Neural cell (in vitro differentiated cells): Measurements from ENCODE around the gene VAV3. TPM values are rescaled to one million over a fixed set of nuclear protein-coding genes. Genes with fewer than 3 reads are reported as not detected.

Experiments used
- H2AFZ ChIP-seq: fragments of 200-600, 300-800 bp; sonication (generic), shearing (Covaris generic); 2 replicates; pipeline ENCODE4 v1.6.0; 2014; ENCODE audit warnings: low read depth, mild to moderate bottlenecking, antibody characterized with exemption, low read length, moderate library complexity
- H3F3A ChIP-seq: fragments of 200-600 bp; shearing (Covaris generic); 2 replicates; pipeline ENCODE4 v1.6.1; 2016; ENCODE audit warnings: mild to moderate bottlenecking, moderate library complexity, mixed read lengths, antibody characterized with exemption, low read length; ENCODE audit not compliant: insufficient read depth, poor library complexity, severe bottlenecking
- H3K27ac ChIP-seq: fragments of 200-600, 300-800 bp; sonication (generic), shearing (Covaris generic); 2 replicates; pipeline ENCODE4 v1.5.1; 2014; ENCODE audit warnings: mild to moderate bottlenecking, low read length, moderate library complexity
- H3K27me3 ChIP-seq: fragments of 300-800, 200-600 bp; sonication (generic), shearing (Covaris generic); 2 replicates; pipeline ENCODE4 v1.6.0; 2014; ENCODE audit warnings: mild to moderate bottlenecking, low read depth, low read length, moderate library complexity; ENCODE audit not compliant: insufficient read depth
- H3K36me3 ChIP-seq: fragments of 300-800, 200-600 bp; sonication (generic), shearing (Covaris generic); 2 replicates; pipeline ENCODE4 v1.5.1; 2014; ENCODE audit warnings: mild to moderate bottlenecking, antibody characterized with exemption, low read length, moderate library complexity; ENCODE audit not compliant: insufficient read depth
- H3K4me2 ChIP-seq: fragments of 300-800, 200-600 bp; sonication (generic), shearing (Covaris generic); 2 replicates; pipeline ENCODE4 v1.6.0; 2014; ENCODE audit warnings: mild to moderate bottlenecking, low read length
- H3K4me3 ChIP-seq: fragments of 300-800, 200-600 bp; sonication (generic), shearing (Covaris generic); 2 replicates; pipeline ENCODE4 v1.5.1; 2014; ENCODE audit warnings: mild to moderate bottlenecking, low read length, moderate library complexity
- H3K79me2 ChIP-seq: fragments of 200-600 bp; shearing (Covaris generic); replicated peaks from 2 replicates; pipeline ENCODE4 v1.6.0; 2014; ENCODE audit warnings: mild to moderate bottlenecking, low read length, moderate library complexity; ENCODE audit not compliant: insufficient read depth
- H3K9ac ChIP-seq: fragments of 300-800, 200-600 bp; sonication (generic), shearing (Covaris generic); 2 replicates; pipeline ENCODE4 v1.6.1; 2016; ENCODE audit warnings: mild to moderate bottlenecking, low read length, mixed read lengths
- H3K9me2 ChIP-seq: fragments of 200-600 bp; shearing (Covaris generic); 2 replicates; pipeline ENCODE4 v1.6.1; 2016; ENCODE audit warnings: mild to moderate bottlenecking, low read length, mixed read lengths; ENCODE audit not compliant: insufficient read depth
- H3K9me3 ChIP-seq: fragments of 200-600, 300-800 bp; sonication (generic), shearing (Covaris generic); 2 replicates; pipeline ENCODE4 v1.6.1; 2016; ENCODE audit warnings: mild to moderate bottlenecking, mixed run types, low read length, moderate library complexity, mixed read lengths
- H4K20me1 ChIP-seq: fragments of 200-600 bp; shearing (Covaris generic); 2 replicates; pipeline ENCODE4 v1.6.1; 2016; ENCODE audit warnings: mild to moderate bottlenecking, mixed run types; ENCODE audit not compliant: insufficient read depth
- CTCF ChIP-seq: fragments of 450-650 bp; IDR thresholded peaks from 2 replicates; pipeline ENCODE4 v1.5.1; 2014; ENCODE audit warnings: antibody characterized with exemption, mild to moderate bottlenecking, moderate library complexity; ENCODE audit not compliant: poor library complexity, severe bottlenecking
- EP300 ChIP-seq: fragments of 450-650 bp; conservative IDR thresholded peaks from 2 replicates; pipeline ENCODE4 v1.6.1; 2014; ENCODE audit warnings: antibody characterized with exemption, mild to moderate bottlenecking, moderate library complexity; ENCODE audit not compliant: poor library complexity, severe bottlenecking
- EZH2 ChIP-seq: fragments of 200-600, 300-800 bp; shearing (Covaris generic), sonication (generic); IDR thresholded peaks from 2 replicates; pipeline ENCODE4 v1.6.1; 2014; ENCODE audit warnings: antibody characterized with exemption, low read length, borderline replicate concordance, mild to moderate bottlenecking; ENCODE audit not compliant: insufficient read depth, poor library complexity, severe bottlenecking
- MXI1 ChIP-seq: fragments of 450-650 bp; conservative IDR thresholded peaks from 2 replicates; pipeline ENCODE4 v1.6.1; 2014; ENCODE audit warnings: antibody characterized with exemption, mild to moderate bottlenecking; ENCODE audit not compliant: poor library complexity, severe bottlenecking
- POLR2AphosphoS5 ChIP-seq: IDR thresholded peaks from 2 replicates; pipeline ENCODE4 v1.6.1; 2012
- RAD21 ChIP-seq: fragments of 450-650 bp; conservative IDR thresholded peaks from 2 replicates; pipeline ENCODE4 v1.6.1; 2014; ENCODE audit warnings: antibody characterized with exemption, mild to moderate bottlenecking, moderate library complexity
- SMC3 ChIP-seq: fragments of 450-650 bp; conservative IDR thresholded peaks from 2 replicates; pipeline ENCODE4 v1.6.1; 2014; ENCODE audit warnings: antibody characterized with exemption, mild to moderate bottlenecking, moderate library complexity; ENCODE audit not compliant: poor library complexity
- TAF1 ChIP-seq: IDR thresholded peaks from 2 replicates; pipeline ENCODE4 v1.6.1; 2012; ENCODE audit warnings: low read depth
- polyA plus RNA-seq: library from polyadenylated mRNA; depleted of rRNA; stranded (reverse); fragments of >200 nt; gene quantifications from 2 replicates; pipeline ENCODE4 v1.2.3, GENCODE V29; 2014
- TF ChIP-seq, protein P1 (sequence below): IDR thresholded peaks from 2 replicates; pipeline ENCODE4 v1.6.1; 2012; ENCODE audit warnings: borderline replicate concordance

The VAV3 gene
- polyA plus RNA-seq, 1 donor from 2014 or later: 7.6 TPM

DNA sequence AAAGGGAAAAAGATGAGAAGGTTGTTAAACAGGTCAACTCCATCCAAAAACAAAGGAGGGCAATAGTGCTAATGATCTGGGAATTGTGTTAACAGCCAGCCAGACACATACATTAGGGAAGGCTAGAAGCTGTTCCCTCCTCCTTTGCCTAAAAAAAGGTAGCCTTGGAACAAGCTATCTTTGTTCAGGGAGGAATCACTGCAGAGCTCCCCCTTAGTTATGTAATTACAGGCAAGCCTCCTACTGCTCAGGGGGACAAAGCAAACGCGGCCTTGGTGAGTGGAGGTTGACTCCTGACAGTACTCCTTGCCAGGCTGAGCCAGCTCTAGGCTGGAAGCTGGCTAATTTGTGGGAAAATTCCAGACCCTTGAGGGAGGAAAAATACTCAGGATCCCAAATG, 97.6 kb downstream of the VAV3 start:
- no peaks in the 10 kb centered on the region for H3K27me3 ChIP-seq
- no peaks in the 10 kb centered on the region for H3K9me3 ChIP-seq
- no peak overlapping the region for H3K9ac ChIP-seq
- no peak overlapping the region for H3K4me2 ChIP-seq
- H3F3A ChIP-seq: no peaks in the 10 kb centered on the region
- TF ChIP-seq, protein P1, sequence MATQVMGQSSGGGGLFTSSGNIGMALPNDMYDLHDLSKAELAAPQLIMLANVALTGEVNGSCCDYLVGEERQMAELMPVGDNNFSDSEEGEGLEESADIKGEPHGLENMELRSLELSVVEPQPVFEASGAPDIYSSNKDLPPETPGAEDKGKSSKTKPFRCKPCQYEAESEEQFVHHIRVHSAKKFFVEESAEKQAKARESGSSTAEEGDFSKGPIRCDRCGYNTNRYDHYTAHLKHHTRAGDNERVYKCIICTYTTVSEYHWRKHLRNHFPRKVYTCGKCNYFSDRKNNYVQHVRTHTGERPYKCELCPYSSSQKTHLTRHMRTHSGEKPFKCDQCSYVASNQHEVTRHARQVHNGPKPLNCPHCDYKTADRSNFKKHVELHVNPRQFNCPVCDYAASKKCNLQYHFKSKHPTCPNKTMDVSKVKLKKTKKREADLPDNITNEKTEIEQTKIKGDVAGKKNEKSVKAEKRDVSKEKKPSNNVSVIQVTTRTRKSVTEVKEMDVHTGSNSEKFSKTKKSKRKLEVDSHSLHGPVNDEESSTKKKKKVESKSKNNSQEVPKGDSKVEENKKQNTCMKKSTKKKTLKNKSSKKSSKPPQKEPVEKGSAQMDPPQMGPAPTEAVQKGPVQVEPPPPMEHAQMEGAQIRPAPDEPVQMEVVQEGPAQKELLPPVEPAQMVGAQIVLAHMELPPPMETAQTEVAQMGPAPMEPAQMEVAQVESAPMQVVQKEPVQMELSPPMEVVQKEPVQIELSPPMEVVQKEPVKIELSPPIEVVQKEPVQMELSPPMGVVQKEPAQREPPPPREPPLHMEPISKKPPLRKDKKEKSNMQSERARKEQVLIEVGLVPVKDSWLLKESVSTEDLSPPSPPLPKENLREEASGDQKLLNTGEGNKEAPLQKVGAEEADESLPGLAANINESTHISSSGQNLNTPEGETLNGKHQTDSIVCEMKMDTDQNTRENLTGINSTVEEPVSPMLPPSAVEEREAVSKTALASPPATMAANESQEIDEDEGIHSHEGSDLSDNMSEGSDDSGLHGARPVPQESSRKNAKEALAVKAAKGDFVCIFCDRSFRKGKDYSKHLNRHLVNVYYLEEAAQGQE: no peak
- TF ChIP-seq MXI1: no peak
- no peak for TF ChIP-seq SMC3
- no peak for TF ChIP-seq TAF1
- no peak for TF ChIP-seq POLR2AphosphoS5
- TF ChIP-seq CTCF: no peak
- TF ChIP-seq EP300: no peak
- TF ChIP-seq EZH2: no peak
- no peak for TF ChIP-seq RAD21
- no peaks in the 10 kb centered on the region for H3K9me2 ChIP-seq
- no peaks in the 10 kb centered on the region for H3K79me2 ChIP-seq
- no peak overlapping the region for H3K27ac ChIP-seq
- H4K20me1 ChIP-seq: no peaks in the 10 kb centered on the region
- H3K36me3 ChIP-seq: no peaks in the 10 kb centered on the region
- no peak overlapping the region for H3K4me3 ChIP-seq
- no peak overlapping the region for H2AFZ ChIP-seq

DNA sequence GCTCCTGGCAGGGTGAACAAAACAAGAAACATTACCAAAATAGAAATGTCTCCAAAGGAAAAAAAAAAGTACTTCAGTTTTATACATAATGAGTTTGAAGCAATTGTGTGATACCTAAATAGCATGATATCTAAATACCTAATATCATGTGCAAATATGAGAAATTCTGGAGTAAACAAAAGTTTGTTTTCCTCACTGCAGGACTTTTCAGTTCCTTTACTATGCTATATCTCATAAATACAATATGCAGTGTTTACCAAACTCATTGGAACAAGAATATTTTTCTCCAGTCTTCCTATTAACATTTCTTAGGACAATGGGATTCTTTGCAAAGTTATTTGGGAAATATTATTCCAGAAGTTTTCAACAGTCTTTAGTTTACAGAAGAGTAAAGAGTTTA, 98.1 kb downstream of the VAV3 start:
- H3K36me3 ChIP-seq: no peaks in the 10 kb centered on the region
- H3K4me3 ChIP-seq: no peak overlapping the region
- H3F3A ChIP-seq: no peaks in the 10 kb centered on the region
- TF ChIP-seq, protein P1: no peak
- no peak for TF ChIP-seq TAF1
- no peak for TF ChIP-seq EZH2
- no peak for TF ChIP-seq RAD21
- no peak for TF ChIP-seq MXI1
- no peak for TF ChIP-seq SMC3
- TF ChIP-seq CTCF: no peak
- TF ChIP-seq POLR2AphosphoS5: no peak
- no peak for TF ChIP-seq EP300
- no peaks in the 10 kb centered on the region for H3K79me2 ChIP-seq
- H2AFZ ChIP-seq: no peak overlapping the region
- no peaks in the 10 kb centered on the region for H3K27me3 ChIP-seq
- no peaks in the 10 kb centered on the region for H3K9me3 ChIP-seq
- no peak overlapping the region for H3K9ac ChIP-seq
- H3K4me2 ChIP-seq: no peak overlapping the region
- no peaks in the 10 kb centered on the region for H3K9me2 ChIP-seq
- H4K20me1 ChIP-seq: no peaks in the 10 kb centered on the region
- H3K27ac ChIP-seq: no peak overlapping the region
